Amniotic stem cell (primary cell): Measurements from ENCODE around the gene TRIM13.

ENCODE experiments used
- DNase-seq: peaks from one replicate; lab custom pipeline; 2025; lab: John Stamatoyannopoulos, UW

Gene TRIM13

GRCh38 chr13:50065712-50066111, 68.9 kb downstream of the TRIM13 start:
- no peak for DNase-seq
